HCT116 (cell line): ENCODE data around the gene ZNF555. TPM values are rescaled to one million over a fixed set of nuclear protein-coding genes. Genes with fewer than 3 reads are reported as not detected.

Source experiments
- ATAC-seq: fragments of 200-7000 bp; cut with Tn5 transposase; 2 replicates; pipeline ENCODE4 v1.9.1; 2020; ENCODE audit warnings: mild to moderate bottlenecking, moderate library complexity
- BruUV-seq: library from RNA; stranded (reverse); fragments of 400-500 nt; replicated peaks from 2 replicates; lab custom pipeline; 2021; lab: Mats Ljungman, UMichigan
- CTCF ChIA-PET: fragments of 300-600 bp; sonication (Branson Sonifier 250); formaldehyde crosslinking; loops from one replicate; lab custom pipeline; 2021; ENCODE audit warnings: antibody characterized with exemption; lab: Charles Lee
- POLR2A ChIA-PET: fragments of 300-600, 350-600 bp; sonication (Branson Sonifier 250); formaldehyde crosslinking; loops from one replicate; lab custom pipeline; 2021; ENCODE audit warnings: antibody characterized with exemption; lab: Charles Lee
- RAD21 ChIA-PET, 2 experiments: fragments of 300-600 bp; sonication (Branson Sonifier 250); formaldehyde crosslinking; loops; one replicate each; lab custom pipeline; 2023; ENCODE audit warnings: low total read pairs in 2 of 2; ENCODE audit not compliant: uncharacterized antibody in 2 of 2, unreplicated experiment in 2 of 2, low non-redundant PET in 1 of 2; lab: Charles Lee
- DNase-seq: peaks from one replicate; pipeline ENCODE4 v3.0.0-alpha.2; 2010; ENCODE audit warnings: low read depth, low spot score
- H2AFZ ChIP-seq: fragments of 200-600 bp; shearing (Covaris generic), sonication (generic); 2 replicates; pipeline ENCODE4 v1.6.1; 2017; ENCODE audit warnings: low read depth, mixed run types, mixed read lengths, antibody characterized with exemption, low read length; ENCODE audit not compliant: poor library complexity, severe bottlenecking
- H3K27ac ChIP-seq: 2 replicates; pipeline ENCODE4 v1.5.1; 2012; ENCODE audit warnings: low read depth, low read length
- H3K27me3 ChIP-seq: fragments of 200-600 bp; sonication (generic); 2 replicates; pipeline ENCODE4 v1.6.1; 2016; ENCODE audit warnings: mixed run types, low read length, mixed read lengths; ENCODE audit not compliant: insufficient read depth
- H3K36me3 ChIP-seq, 2 experiments: fragments of 200-500 bp in 1 of 2; fragments of 200-600 bp in 1 of 2; sonication (Bioruptor generic) in 1 of 2; sonication (generic) in 1 of 2; 2 replicates each; pipeline versions ENCODE4 v1.5.1 to v1.6.1; 2014 to 2016; ENCODE audit warnings: low read length in 2 of 2, inconsistent platforms in 1 of 2, mixed read lengths in 1 of 2, mixed run types in 1 of 2; ENCODE audit not compliant: insufficient read depth in 2 of 2, control insufficient read depth in 1 of 2
- H3K4me1 ChIP-seq, 2 experiments: fragments of 200-600 bp in 1 of 2; sonication (generic) in 1 of 2; 2 replicates each; pipeline versions ENCODE4 v1.5.1 to v1.6.1; 2012 to 2017; ENCODE audit warnings: low read length in 2 of 2, inconsistent platforms in 1 of 2, mild to moderate bottlenecking in 1 of 2, mixed read lengths in 1 of 2, mixed run types in 1 of 2, moderate library complexity in 1 of 2; ENCODE audit not compliant: insufficient read depth in 2 of 2, control insufficient read depth in 1 of 2
- H3K4me2 ChIP-seq: fragments of 200-600 bp; sonication (generic); 2 replicates; pipeline ENCODE4 v1.6.1; 2017; ENCODE audit warnings: mixed run types, low read length, mixed read lengths
- H3K4me3 ChIP-seq, 2 experiments: fragments of 200-600 bp in 1 of 2; sonication (generic) in 1 of 2; replicated peaks in 1 of 2; 2 replicates each; pipeline ENCODE4 v1.5.1; 2011 to 2016; ENCODE audit warnings: low read length in 2 of 2, control low read depth in 1 of 2, low read depth in 1 of 2, mild to moderate bottlenecking in 1 of 2, mixed read lengths in 1 of 2, mixed run types in 1 of 2
- H3K79me2 ChIP-seq: fragments of 200-600 bp; sonication (generic); 2 replicates; pipeline ENCODE4 v1.6.1; 2017; ENCODE audit warnings: mild to moderate bottlenecking, mixed run types, low read length, moderate library complexity, mixed read lengths; ENCODE audit not compliant: insufficient read depth
- H3K9ac ChIP-seq: fragments of 200-600 bp; sonication (generic); 2 replicates; pipeline ENCODE4 v1.6.1; 2016; ENCODE audit warnings: low read length, mixed read lengths
- H3K9me2 ChIP-seq: fragments of 200-600 bp; sonication (generic), shearing (Covaris generic); 2 replicates; pipeline ENCODE4 v1.6.1; 2017; ENCODE audit warnings: mixed run types, mild to moderate bottlenecking, moderate library complexity; ENCODE audit not compliant: insufficient read depth
- H3K9me3 ChIP-seq, 2 experiments: fragments of 200-500 bp in 1 of 2; fragments of 200-600 bp in 1 of 2; sonication (Bioruptor generic) in 1 of 2; sonication (generic) in 1 of 2; 2 replicates each; pipeline ENCODE4 v1.6.1; 2014 to 2017; ENCODE audit warnings: low read length in 2 of 2, mixed read lengths in 2 of 2, inconsistent platforms in 1 of 2, low read depth in 1 of 2, mild to moderate bottlenecking in 1 of 2, mixed run types in 1 of 2, moderate library complexity in 1 of 2; ENCODE audit not compliant: control insufficient read depth in 1 of 2, insufficient read depth in 1 of 2
- H4K20me1 ChIP-seq: fragments of 200-600 bp; sonication (generic), shearing (Covaris generic); 2 replicates; pipeline ENCODE4 v1.6.1; 2017; ENCODE audit warnings: mixed run types, mild to moderate bottlenecking, moderate library complexity; ENCODE audit not compliant: insufficient read depth
- ATF3 ChIP-seq: IDR thresholded peaks from 2 replicates; pipeline ENCODE4 v1.6.1; 2012
- CTCF ChIP-seq, 3 experiments: fragments of 200-600 bp in 1 of 3; sonication (generic) in 1 of 3; IDR thresholded peaks in 2 of 3; conservative IDR thresholded peaks in 1 of 3; 2 replicates each; pipeline ENCODE4 v1.5.1; 2012 to 2017; ENCODE audit warnings: low read depth in 2 of 3, low read length in 2 of 3, antibody characterized with exemption in 1 of 3, borderline replicate concordance in 1 of 3, control low read depth in 1 of 3, mild to moderate bottlenecking in 1 of 3, mixed read lengths in 1 of 3, mixed run types in 1 of 3, moderate library complexity in 1 of 3; ENCODE audit not compliant: insufficient read depth in 1 of 3
- EGR1 ChIP-seq: IDR thresholded peaks from 2 replicates; pipeline ENCODE4 v1.6.1; 2012; ENCODE audit warnings: low read depth
- ELF1 ChIP-seq: IDR thresholded peaks from 2 replicates; pipeline ENCODE4 v1.6.1; 2012; ENCODE audit warnings: low read depth, borderline replicate concordance
- FOSL1 ChIP-seq: IDR thresholded peaks from 2 replicates; pipeline ENCODE4 v1.6.1; 2012; ENCODE audit warnings: low read depth
- POLR2A ChIP-seq: IDR thresholded peaks from 2 replicates; pipeline ENCODE4 v1.7.0; 2011; ENCODE audit warnings: borderline replicate concordance; ENCODE audit not compliant: insufficient read depth, insufficient read length; ENCODE audit errors: extremely low read depth
- SRF ChIP-seq: IDR thresholded peaks from 2 replicates; pipeline ENCODE4 v1.6.1; 2012; ENCODE audit warnings: low read depth
- TCF7L2 ChIP-seq: IDR thresholded peaks from 2 replicates; pipeline ENCODE4 v1.7.0; 2011; ENCODE audit warnings: borderline replicate concordance, inconsistent platforms; ENCODE audit not compliant: insufficient read depth, insufficient read length; ENCODE audit errors: extremely low read depth
- YY1 ChIP-seq: IDR thresholded peaks from 2 replicates; pipeline ENCODE4 v1.6.1; 2011; ENCODE audit warnings: low read length, low read depth, moderate library complexity, mild to moderate bottlenecking; ENCODE audit not compliant: insufficient replicate concordance; ENCODE audit errors: extremely low read depth
- ZNF274 ChIP-seq: fragments of 200-500 bp; sonication (Bioruptor generic); IDR thresholded peaks from 2 replicates; pipeline ENCODE4 v1.6.1; 2014; ENCODE audit warnings: mild to moderate bottlenecking, low read depth, low read length, inconsistent platforms
- intact Hi-C: fragments of 100-400 bp; cut with micrococcal nuclease; formaldehyde crosslinking; loops from 2 replicates; pipeline ENCODE4 v1.10.0; 2022
- total RNA-seq: library from RNA; stranded (reverse); gene quantifications from one replicate; pipeline ENCODE4 v1.2.1, GENCODE V29; 2021; ENCODE audit not compliant: unreplicated experiment

The ZNF555 gene
- total RNA-seq, 1 experiment from 2014 or later: 4.5 TPM

GRCh38 chr19:2856457-2857050 is 15.3 kb downstream of the ZNF555 start:
- Histone ChIP-seq H3K4me1 (no peaks in the 10 kb centered on the region), H3K9me3 (peaks cover 24% of the 10 kb centered on the region in 2 experiments; a peak in 3 of 4 replicates), H3K79me2 (no peaks in the 10 kb centered on the region), H3K9ac (no peak overlapping the region), H3K4me3 (no peak overlapping the region), H3K27ac (no peak overlapping the region), H3K9me2 (no peaks in the 10 kb centered on the region), H3K4me2 (no peak overlapping the region), H2AFZ (no peak overlapping the region), H3K36me3 (peaks cover 6 to 20% of the 10 kb centered on the region in 2 experiments), H4K20me1 (no peaks in the 10 kb centered on the region), H3K27me3 (no peaks in the 10 kb centered on the region)
- RAD21 ChIA-PET: no interaction called here
- CTCF ChIA-PET: no interaction called here
- BruUV-seq: no TSS peak
- POLR2A ChIA-PET: no interaction called here
- no peak for ATAC-seq
- intact Hi-C loops: no loop called here
- TF ChIP-seq POLR2A (no peak), ATF3 (no peak)
- no peak for DNase-seq

GRCh38 chr19:2858864-2859263 is 17.6 kb downstream of the ZNF555 start:
- Histone ChIP-seq H3K4me2 (no peak overlapping the region), H3K4me3 (no peak overlapping the region), H4K20me1 (no peaks in the 10 kb centered on the region), H3K4me1 (no peaks in the 10 kb centered on the region), H3K9ac (no peak overlapping the region), H3K27ac (no peak overlapping the region), H2AFZ (no peak overlapping the region), H3K9me3 (peaks cover 4 to 7% of the 10 kb centered on the region in 2 experiments; a peak in 2 of 4 replicates), H3K9me2 (no peaks in the 10 kb centered on the region), H3K27me3 (no peaks in the 10 kb centered on the region), H3K79me2 (no peaks in the 10 kb centered on the region), H3K36me3 (no peaks in the 10 kb centered on the region)
- TF ChIP-seq TCF7L2 (no peak), ZNF274 (no peak), YY1 (no peak), CTCF (IDR thresholded peaks at IDR 0.05 in 2 of 3, conservative IDR thresholded peaks at IDR 0.05 in 1 of 3; ENCODE audit: borderline replicate concordance in 1 of 3, insufficient read depth in 1 of 3, low read depth in 2 of 3, low read length in 2 of 3) (no peak), ELF1 (no peak), FOSL1 (no peak), EGR1 (no peak), SRF (no peak), ATF3 (no peak)
- RAD21 ChIA-PET: no interaction called here
- CTCF ChIA-PET: no interaction called here
- no peak for ATAC-seq
- no TSS peak for BruUV-seq
- POLR2A ChIA-PET: no interaction called here
- no peak for DNase-seq
- intact Hi-C loops: no loop called here
